ENCODE measurements around the gene DPP4. TPM values are rescaled to one million over a fixed set of nuclear protein-coding genes. Genes with fewer than 3 reads are reported as not detected.

Gene DPP4
- total RNA-seq, 4 donors from 2014 or later, result 3.2 to 6.4 (median 5.1) TPM

DNA sequence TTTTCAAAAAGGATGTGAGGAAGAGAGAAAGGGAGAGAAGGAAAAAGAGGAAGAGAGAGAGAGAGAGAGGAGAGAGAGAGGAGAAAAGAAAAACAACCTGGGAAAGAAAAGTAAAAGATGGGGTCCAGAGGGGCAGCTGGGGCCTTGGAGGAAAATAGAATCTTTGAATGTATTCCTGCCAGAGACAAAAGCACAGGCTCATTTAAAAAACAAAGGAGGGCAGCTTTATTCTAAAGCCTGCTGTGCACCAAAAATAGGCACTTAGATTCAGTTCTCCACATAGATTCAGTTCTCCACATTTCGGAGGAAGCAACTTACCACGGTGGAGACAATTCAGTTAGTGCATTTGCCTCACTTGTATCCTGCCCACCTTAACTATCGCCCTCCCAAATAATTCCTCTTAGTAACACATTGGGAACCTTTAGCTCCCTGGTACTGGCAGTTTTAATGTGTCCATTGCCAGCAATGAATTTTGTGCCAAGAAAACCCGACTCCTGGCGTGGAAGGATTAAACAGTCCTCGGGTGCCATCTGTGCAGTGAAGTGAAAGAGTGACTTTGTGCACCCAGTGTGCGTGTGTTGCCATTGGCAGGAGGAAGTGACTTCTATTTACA is 71.3 kb downstream of the DPP4 start:
- WGBS, 2 donors, result 82 to 87% methylated on average over 7 of the region's 7 CpGs
- DNase-seq (ENCODE audit: low spot score in 2 of 2), result no peak
- TF ChIP-seq, protein P1, sequence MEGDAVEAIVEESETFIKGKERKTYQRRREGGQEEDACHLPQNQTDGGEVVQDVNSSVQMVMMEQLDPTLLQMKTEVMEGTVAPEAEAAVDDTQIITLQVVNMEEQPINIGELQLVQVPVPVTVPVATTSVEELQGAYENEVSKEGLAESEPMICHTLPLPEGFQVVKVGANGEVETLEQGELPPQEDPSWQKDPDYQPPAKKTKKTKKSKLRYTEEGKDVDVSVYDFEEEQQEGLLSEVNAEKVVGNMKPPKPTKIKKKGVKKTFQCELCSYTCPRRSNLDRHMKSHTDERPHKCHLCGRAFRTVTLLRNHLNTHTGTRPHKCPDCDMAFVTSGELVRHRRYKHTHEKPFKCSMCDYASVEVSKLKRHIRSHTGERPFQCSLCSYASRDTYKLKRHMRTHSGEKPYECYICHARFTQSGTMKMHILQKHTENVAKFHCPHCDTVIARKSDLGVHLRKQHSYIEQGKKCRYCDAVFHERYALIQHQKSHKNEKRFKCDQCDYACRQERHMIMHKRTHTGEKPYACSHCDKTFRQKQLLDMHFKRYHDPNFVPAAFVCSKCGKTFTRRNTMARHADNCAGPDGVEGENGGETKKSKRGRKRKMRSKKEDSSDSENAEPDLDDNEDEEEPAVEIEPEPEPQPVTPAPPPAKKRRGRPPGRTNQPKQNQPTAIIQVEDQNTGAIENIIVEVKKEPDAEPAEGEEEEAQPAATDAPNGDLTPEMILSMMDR (IDR thresholded peaks at IDR 0.05), result no peak
- no peak for TF ChIP-seq POLR2A (IDR thresholded peaks at IDR 0.05)
- no peak overlapping the region for H3K4me3 ChIP-seq (ENCODE audit: low read depth, poor library complexity, severe bottlenecking)
- intact Hi-C loops (cut with DNase I; ENCODE audit: low total_unique reads), result loop anchor here (10.0 kb wide), 1 partner anchor 122 kb away; no protein-coding TSS in a partner anchor

DNA sequence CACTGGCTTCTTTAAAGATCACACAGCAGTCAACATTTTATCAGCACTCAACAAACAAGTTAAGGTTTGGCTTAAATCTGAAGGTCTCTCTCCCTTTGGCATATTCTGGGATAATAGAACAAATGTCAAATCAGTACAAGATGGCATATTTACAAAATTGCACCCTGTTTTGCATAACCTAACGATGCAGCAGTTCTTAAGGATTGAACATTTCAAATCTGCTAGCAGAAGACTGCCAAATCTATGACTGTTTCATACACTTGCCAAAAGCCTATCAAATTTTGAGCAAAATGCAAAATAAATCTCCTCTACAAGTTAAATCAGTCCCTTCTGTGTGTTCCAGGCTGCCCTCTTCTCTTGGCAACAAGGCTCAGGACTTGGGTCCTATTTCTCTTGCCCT is 73.6 kb downstream of the DPP4 start:
- DNase-seq (ENCODE audit: low spot score in 2 of 2), result no peak
- TF ChIP-seq, protein P1 (IDR thresholded peaks at IDR 0.05), result no peak
- TF ChIP-seq POLR2A (IDR thresholded peaks at IDR 0.05), result no peak
- 26 to 49% methylated on average over 1 of the region's 1 CpG for WGBS, 2 donors
- H3K4me3 ChIP-seq (ENCODE audit: low read depth, poor library complexity, severe bottlenecking), result no peak overlapping the region
- intact Hi-C loops (cut with DNase I; ENCODE audit: low total_unique reads), result loop anchor here (10.0 kb wide), 1 partner anchor 124 kb away; no protein-coding TSS in a partner anchor

DNA sequence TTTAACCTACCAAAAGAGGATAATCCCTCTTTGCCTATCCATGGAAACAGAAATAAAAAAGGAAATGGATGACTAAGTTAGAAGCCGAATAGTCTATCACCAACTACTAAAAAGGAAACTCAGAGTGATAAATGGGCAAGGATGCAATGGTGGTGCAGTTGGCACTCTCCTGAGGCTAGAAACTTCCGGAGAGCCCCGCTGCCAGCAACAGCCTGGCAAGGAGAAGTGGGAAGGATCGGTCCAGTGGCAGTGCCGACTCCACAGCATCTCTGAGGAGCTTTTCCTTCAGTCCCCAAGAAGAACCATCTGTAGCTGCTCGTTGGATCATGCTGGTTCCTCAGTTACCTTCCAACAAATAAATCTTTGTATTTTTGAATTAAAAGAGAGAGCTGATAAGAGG is 74.7 kb downstream of the DPP4 start:
- WGBS, 2 donors, result 64 to 71% methylated on average over 6 of the region's 6 CpGs
- intact Hi-C loops (cut with DNase I; ENCODE audit: low total_unique reads), result no loop called here
- no peak for DNase-seq (ENCODE audit: low spot score in 2 of 2)
- TF ChIP-seq POLR2A (IDR thresholded peaks at IDR 0.05), result no peak
- TF ChIP-seq, protein P1 (IDR thresholded peaks at IDR 0.05), result no peak
- no peak overlapping the region for H3K4me3 ChIP-seq (ENCODE audit: low read depth, poor library complexity, severe bottlenecking)

DNA sequence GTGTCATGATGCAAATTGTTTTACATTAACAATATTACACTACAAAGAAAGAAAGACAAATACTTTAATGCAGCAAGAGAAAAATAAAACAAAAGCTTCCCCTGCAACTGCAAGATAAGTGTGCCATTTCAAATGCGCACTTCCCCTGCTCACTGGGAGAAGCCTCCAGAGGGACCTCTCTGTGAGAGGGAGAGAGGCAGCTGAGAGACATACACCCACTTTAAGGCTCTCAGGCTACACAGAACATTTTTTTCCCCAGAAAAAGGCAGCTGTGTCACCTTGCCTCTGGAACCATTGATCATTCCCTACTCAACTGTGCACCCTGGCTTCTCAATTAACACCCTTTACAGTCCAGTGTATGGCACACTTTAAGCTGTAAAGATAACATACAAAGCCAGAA is 75.2 kb downstream of the DPP4 start:
- no peak for TF ChIP-seq POLR2A (IDR thresholded peaks at IDR 0.05)
- TF ChIP-seq, protein P1 (IDR thresholded peaks at IDR 0.05), result no peak
- H3K4me3 ChIP-seq (ENCODE audit: low read depth, poor library complexity, severe bottlenecking), result no peak overlapping the region
- 95 to 100% methylated on average over 1 of the region's 1 CpG for WGBS, 2 donors
- intact Hi-C loops (cut with DNase I; ENCODE audit: low total_unique reads), result no loop called here
- no peak for DNase-seq (ENCODE audit: low spot score in 2 of 2)

DNA sequence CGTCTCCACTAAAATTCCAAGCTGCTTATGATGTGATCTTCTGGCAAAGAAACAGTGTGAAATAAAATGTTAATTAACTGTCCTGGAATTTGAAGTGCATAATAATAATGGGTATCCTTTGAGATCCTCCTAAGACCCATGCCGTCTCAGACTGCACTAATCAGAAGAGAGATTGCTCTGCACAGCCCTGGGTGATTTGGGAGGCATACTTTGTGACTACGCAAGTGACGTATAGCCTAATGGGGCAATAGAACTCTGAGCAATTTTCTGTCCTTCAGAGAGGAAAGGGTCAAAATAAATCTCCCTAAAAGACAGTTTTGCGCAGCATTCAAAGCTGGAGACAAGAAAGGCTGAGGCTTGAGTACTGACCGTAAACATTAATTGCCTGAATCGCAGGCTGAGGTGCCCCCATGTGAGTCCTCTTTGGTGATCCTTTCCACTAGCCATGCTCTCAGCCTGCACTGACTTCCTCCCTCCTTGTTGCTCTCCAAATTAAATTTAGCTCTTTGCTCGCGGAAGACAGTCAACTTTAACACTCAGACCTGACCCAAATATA is 76.0 kb downstream of the DPP4 start:
- no peak overlapping the region for H3K4me3 ChIP-seq (ENCODE audit: low read depth, poor library complexity, severe bottlenecking)
- WGBS, 2 donors, result 79 to 90% methylated on average over 9 of the region's 9 CpGs
- no peak for DNase-seq (ENCODE audit: low spot score in 2 of 2)
- TF ChIP-seq, protein P1 (IDR thresholded peaks at IDR 0.05), result no peak
- no peak for TF ChIP-seq POLR2A (IDR thresholded peaks at IDR 0.05)
- intact Hi-C loops (cut with DNase I; ENCODE audit: low total_unique reads), result no loop called here
